Measurements from ENCODE around the gene GNB1L. TPM values are rescaled to one million over a fixed set of nuclear protein-coding genes. Genes with fewer than 3 reads are reported as not detected.

The GNB1L gene
- total and polyA plus RNA-seq, 10 of the 15 experiments (the other 5 are each of a cell fraction or from before 2014, with no cell fraction given), result 0.21 to 19.4 (median 6.8) TPM

DNA sequence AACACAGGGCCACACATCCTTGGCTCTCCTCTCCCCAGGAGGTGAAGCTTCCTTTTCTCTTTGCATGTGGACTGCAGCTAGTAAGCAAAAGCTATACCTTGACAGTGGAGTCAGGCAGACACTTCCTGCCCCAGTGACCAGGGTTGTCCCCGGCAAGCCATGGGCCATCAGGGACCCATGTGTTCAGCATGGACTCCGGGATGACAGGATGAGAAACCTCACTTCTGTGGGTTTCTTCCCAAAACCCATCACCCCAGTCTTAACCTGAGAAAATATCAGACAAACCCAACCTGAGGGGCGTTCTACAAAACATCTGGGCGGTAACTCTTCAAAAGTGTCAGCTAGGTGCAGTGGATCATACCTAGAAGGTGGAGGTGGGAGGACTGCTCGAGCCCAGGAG lies 40.2 kb downstream of the GNB1L start:
- no peaks in the 10 kb centered on the region for H3K4me1 ChIP-seq (ENCODE audit: control insufficient read depth, insufficient read depth, low read length)
- H3K9ac ChIP-seq (ENCODE audit: control insufficient read depth, insufficient read depth, low read length), result no peak overlapping the region
- H3K4me2 ChIP-seq (ENCODE audit: control insufficient read depth, insufficient read depth), result no peak overlapping the region
- H2AFZ ChIP-seq (ENCODE audit: control insufficient read depth, low read depth, low read length), result no peak overlapping the region
- TF ChIP-seq ZNF687 (IDR thresholded peaks at IDR 0.05) (no peak), MEF2B (IDR thresholded peaks at IDR 0.05; ENCODE audit: partially characterized antibody, poor library complexity, severe bottlenecking) (no peak), FOXM1 (IDR thresholded peaks at IDR 0.05; ENCODE audit: low read depth, low read length) (no peak), CEBPB (IDR thresholded peaks at IDR 0.05; ENCODE audit: borderline replicate concordance in 1 of 2, low read depth in 2 of 2, low read length in 2 of 2) (no peak), IRF3 (IDR thresholded peaks at IDR 0.05) (no peak), POLR2A (IDR thresholded peaks at IDR 0.05; ENCODE audit: low read depth, low read length) (no peak), DPF2 (IDR thresholded peaks at IDR 0.05) (no peak), POLR2AphosphoS5 (IDR thresholded peaks at IDR 0.05; ENCODE audit: low read length) (no peak)
- ChIA-PET POLR2A (no interaction called here), RAD21 (ENCODE audit: unreplicated experiment) (no interaction called here), CTCF (no interaction called here), SMC1A (ENCODE audit: uncharacterized antibody, unreplicated experiment) (no interaction called here)
- in situ Hi-C loops (cut with MboI), result no loop called here
- no peaks in the 10 kb centered on the region for H4K20me1 ChIP-seq (ENCODE audit: control insufficient read depth, insufficient read depth)
- BruUV-seq (replicated peaks), result no TSS peak
- no peak overlapping the region for H3K27ac ChIP-seq (ENCODE audit: control insufficient read depth, insufficient read depth)
- DNase-seq (ENCODE audit: low read depth, low spot score) (no peak), FAIRE-seq (no peak), ATAC-seq (no peak)
- WGBS (ENCODE audit: insufficient coverage, insufficient replicate concordance, low lambda C conversion rate, missing lambda C conversion rate), result 82% methylated on average over 5 of the region's 5 CpGs
- intact Hi-C loops (cut with micrococcal nuclease; ENCODE audit: unreplicated experiment), result no loop called here
- no peaks in the 10 kb centered on the region for H3K9me3 ChIP-seq (replicated peaks; ENCODE audit: control insufficient read depth, insufficient read depth, low read length)
- H3K27me3 ChIP-seq (replicated peaks in 1 of 2; ENCODE audit: control insufficient read depth in 2 of 2, insufficient read depth in 2 of 2, low read length in 1 of 2), result no peaks in the 10 kb centered on the region
- H3K4me3 ChIP-seq, result no peak overlapping the region
- no peaks in the 10 kb centered on the region for H3K79me2 ChIP-seq (ENCODE audit: control insufficient read depth, insufficient read depth, low read length)
- peaks cover 0 to 2% of the 10 kb centered on the region in 2 experiments; a peak in 1 of 4 replicates for H3K36me3 ChIP-seq (ENCODE audit: control insufficient read depth in 2 of 2, insufficient read depth in 2 of 2, low read length in 1 of 2)

Measured in GM12878 (cell line).